Stimulated activated naive CD4-positive, alpha-beta T cell (primary cell): ENCODE results near the gene KIF19.
"Not testable (repeated sequence)": the region's sequence is repeated elsewhere in the genome, so short reads cannot be mapped to it uniquely, and the experiment has no call there.

Experiments used
- DNase-seq, 6 experiments: peaks; one replicate each; lab custom pipeline; 2025; lab: John Stamatoyannopoulos, UW

Gene KIF19

GRCh38 chr17:74389937-74390679 is 64.1 kb downstream of the KIF19 start:
- no peak for DNase-seq

DNA sequence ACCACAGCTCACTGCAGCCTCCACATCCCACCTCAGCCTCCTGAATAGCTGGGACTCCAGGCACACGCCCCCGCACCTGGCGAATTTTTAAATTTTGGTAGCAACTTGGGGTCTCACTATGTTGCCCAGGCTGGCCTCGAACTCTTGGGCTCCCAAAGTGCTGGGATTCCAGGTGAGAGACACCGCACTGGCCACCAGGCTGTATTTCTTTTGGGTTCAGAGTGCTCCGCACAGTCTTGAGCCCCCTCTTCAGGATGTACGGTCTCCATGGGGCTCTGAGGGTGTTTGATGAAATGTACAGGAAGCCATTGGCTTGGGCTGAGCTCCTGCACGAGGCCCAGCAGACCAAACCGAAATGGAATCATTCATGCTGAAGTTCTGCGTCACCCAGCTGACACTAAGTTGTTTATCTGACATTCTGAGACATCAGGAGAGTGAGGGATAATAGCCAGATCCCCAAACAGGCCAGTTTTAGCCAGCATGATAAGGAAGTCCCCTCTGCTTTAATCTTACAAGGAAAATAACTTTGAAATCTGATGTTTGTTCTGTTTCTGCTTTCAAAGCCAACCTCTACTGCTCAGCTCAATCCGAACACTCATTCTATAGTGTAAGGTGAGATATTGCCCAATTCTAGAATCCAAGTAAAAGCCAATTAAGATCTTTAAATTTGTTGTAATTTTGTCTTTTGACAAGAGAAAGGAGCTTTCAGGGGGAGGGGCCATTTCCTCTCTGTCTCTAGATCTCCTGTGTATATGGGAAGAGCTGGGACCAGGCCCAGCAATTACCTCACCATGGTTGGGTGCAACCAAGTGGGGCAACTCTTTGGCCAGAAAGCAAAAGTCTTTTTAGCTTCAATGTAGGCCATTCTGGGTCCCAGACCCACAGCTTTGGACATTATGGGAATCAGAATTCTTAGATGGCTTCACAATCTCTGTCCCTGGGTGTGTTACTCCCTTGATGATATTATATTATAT is 64.9 kb downstream of the KIF19 start:
- DNase-seq = no peak

- DNase-seq = no peak
Measured at GRCh38 chr17:74391771-74392170, 65.7 kb downstream of the KIF19 start.

DNA sequence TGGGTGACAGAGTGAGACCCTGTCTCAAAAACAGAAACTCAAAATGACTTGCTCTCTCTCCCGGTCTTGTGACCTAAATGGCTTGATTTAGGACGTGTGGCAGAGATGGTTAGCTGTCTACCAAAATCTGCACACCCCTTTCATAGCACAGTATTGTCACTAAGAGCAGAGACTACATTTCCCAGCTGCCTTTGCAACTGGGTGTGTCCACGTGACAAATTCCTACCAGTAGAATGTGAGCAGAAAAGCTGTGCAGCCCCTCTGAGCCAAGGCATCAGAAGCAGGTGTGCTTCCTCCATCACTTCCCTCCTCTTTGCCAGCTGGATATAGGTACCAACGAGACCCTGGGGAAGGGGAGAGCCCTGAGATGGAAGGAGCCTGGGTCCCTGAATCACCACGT is 66.8 kb downstream of the KIF19 start:
- DNase-seq = no peak

DNA sequence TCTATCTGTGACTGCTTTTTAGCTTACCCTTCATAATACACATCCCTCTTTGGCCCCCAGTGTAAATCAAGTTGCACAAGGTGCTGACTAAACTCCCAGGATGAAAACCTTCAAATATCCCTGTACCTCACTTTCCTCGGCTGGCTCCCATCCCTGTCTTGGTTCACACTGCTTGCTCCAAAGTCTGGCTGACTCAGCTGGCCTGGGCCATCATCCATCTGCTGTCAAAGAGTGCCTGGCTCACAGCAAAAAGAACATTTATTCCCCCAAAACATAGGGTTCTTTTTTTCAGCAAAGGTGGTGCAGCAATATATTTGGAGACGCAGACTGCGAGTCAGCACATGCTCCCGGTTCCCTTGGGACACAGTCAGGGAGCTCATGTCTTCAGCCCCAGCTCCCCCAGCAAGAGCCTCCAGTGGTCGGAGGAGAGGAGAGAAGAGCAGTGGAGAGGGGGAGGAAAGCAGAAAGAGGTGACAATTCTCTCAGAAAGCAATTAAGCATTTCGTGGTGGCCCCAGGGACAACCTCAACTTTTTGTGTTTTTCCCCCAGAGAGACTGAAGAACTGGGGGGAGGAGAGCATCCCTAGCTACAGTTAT is 67.4 kb downstream of the KIF19 start:
- no peak for DNase-seq

DNA sequence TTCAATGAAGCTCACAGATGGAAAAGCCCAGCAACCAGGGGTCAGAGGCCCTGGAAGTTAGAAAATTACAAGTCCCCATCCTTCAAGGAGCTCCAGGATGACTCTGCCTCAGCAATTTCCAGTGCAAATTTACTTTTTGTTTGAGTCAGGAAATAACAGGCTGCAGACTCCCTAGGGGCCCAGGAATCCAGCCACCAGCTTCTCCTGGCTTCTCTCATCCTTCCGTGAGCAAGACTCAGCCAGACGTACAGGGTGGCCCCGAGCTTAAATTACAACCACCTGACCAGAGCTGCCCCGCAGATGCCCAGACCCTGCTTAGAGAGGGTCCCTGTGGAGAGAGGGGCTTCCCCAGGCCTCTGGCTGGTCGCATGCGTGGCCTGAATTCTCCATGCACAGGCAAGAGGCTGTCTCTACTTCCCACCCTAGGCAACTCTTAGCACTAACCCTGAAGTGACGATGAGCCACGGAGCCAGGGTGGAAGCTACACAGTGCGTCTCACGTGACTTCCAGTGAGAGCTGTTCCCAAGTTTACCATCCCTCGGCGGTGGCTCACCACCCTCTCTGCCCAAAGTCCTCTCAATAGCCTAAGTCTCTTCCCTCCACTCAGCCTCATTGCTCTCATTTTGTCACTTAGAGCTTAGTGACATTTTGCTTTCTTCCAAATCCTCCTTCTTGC is 68.4 kb downstream of the KIF19 start:
- DNase-seq = no peak

GRCh38 chr17:74394977-74395376 is 69.0 kb downstream of the KIF19 start:
- no peak for DNase-seq

GRCh38 chr17:74396567-74396966 is 70.5 kb downstream of the KIF19 start:
- no peak for DNase-seq

DNA sequence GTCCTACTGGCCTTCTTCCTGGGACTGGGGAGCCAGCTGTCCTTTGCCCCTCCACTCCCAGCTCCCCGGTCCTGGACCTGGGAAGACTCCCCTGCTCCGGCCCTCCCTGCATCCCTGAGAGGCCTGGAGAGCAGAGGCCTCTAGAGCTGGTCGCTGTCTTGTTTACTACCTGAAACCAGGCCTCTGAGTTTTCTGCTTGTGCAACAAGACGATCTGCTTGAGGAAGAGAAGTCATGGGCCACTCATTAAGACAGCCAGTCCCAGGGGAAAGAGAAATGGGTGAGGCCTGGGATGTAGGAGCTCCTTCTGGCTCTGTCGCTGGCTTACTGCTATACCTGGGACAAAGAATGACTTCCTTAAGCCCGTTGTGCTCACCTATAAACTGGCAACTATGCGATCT is 76.0 kb downstream of the KIF19 start:
- no peak for DNase-seq

DNA sequence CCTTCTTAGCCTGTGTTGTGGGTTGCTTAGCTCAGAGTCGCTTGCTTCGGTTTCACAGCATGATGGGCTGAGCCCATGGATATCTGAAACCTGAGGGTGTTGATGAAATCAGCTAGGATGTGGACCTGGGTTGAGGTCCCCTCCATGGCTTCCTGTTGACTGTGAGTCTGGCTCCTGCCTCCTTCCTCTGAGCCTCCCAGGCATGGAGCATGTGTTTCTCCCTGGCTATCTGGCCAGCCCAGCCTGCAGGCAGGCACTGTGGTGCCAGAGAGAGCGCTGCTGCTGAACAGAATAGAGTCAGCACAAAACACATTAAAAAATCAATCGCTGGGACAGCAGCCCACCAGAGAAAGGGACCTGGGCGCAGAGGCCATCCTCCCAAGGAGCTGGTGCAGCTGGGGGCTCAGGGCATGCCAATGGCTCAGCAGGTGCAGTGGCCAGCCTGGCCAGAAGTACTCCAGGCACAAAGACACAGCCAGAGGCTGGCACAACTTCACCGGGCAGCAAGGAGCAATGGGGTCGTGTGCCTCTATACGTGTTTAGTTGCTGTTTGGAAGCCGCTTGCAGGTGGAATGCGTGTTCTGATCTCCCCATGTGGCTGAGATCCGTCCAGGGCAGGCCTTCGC is 77.6 kb downstream of the KIF19 start:
- DNase-seq = no peak

DNA sequence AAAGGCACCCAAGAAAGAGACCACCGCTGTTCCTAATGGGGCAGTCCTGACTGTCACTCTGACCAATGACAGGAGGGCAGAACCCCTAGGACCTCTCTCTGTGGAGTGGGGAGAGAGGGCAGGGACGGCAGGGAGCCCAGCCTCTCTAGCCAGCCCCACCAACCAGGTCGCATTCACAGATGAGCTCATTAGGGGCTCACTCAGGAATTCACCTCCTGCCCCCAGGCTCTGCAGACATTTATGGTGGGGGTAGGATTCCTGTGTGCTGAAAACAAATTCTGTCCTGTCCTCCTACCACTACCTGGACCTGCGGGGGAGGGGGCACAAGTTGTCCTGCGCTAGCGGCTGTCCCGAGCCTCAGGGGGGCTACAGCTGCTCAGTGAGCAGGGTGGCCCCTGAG is 78.2 kb downstream of the KIF19 start:
- DNase-seq = no peak

DNA sequence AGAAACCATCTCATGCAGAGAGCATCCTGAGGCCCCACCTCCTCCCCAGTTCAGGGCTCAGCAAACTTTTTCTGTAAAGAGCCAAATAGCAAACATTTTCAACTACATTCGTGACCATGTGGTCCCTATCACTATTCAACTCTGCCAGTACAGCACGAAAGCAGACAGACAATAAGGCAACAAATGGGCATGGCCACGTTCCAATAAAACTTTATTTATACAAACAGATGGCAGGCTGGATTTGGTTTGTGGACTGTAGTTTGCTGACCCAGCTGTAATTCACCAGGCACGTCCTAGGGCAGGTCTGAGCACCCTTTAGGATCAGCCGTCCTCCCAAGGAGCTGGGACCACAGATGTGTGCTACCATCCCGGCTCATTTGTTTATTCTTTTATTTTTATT is 78.8 kb downstream of the KIF19 start:
- no peak for DNase-seq

DNA sequence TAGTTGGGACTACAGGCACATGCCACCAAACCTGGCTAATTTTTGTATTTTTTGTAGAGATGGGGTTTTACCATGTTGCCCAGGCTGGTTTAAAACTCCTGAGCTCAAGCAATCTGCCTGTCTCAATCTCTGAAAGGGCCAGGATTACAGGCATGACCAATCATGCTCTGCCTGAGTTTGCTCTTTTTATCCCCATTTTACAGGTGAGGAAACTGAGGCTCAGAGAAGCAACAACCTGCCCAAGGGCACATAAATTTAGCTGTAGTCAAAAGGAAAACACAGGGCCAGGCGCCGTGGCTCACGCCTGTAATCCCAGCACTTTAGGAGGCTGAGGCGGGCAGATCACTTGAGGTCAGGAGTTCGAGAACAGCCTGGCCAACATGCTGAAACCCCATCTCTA is 79.3 kb downstream of the KIF19 start:
- DNase-seq = not testable (repeated sequence)
